Endothelial cell of umbilical vein (primary cell): ENCODE data around the gene PFKFB1. TPM values are rescaled to one million over a fixed set of nuclear protein-coding genes. Genes with fewer than 3 reads are reported as not detected.
A peak's percentile ranks its signal among the peaks of the same experiment; 100 is the strongest.

Experiments used
- BruUV-seq: library from RNA; stranded (reverse); fragments of 400-500 nt; replicated peaks from 2 replicates; lab custom pipeline; 2021; lab: Mats Ljungman, UMichigan
- CTCF ChIA-PET: fragments of 300-600, 350-600 bp; sonication (Branson Sonifier 250); formaldehyde crosslinking; loops from one replicate; lab custom pipeline; 2021; ENCODE audit warnings: antibody characterized with exemption, inconsistent platforms; lab: Charles Lee
- POLR2A ChIA-PET: fragments of 300-600, 350-600 bp; sonication (Branson Sonifier 250); formaldehyde crosslinking; loops from one replicate; lab custom pipeline; 2021; ENCODE audit warnings: antibody characterized with exemption, inconsistent platforms; lab: Charles Lee
- DNase-seq: peaks from one replicate; pipeline ENCODE4 v3.0.0-alpha.2; 2011; ENCODE audit warnings: low read depth, low spot score
- FAIRE-seq: peaks from 2 replicates; lab custom pipeline; 2011; peaks lifted over from hg19 to GRCh38; lab: Jason Lieb, UNC
- H2AFZ ChIP-seq: 2 replicates; pipeline ENCODE4 v1.6.0; 2012; ENCODE audit warnings: low read depth, low read length, control low read depth, inconsistent platforms
- H3K27ac ChIP-seq: 2 replicates; pipeline ENCODE4 v1.5.1; 2011; ENCODE audit warnings: low read depth, mild to moderate bottlenecking, control low read depth, low read length, moderate library complexity; ENCODE audit not compliant: insufficient read depth
- H3K27me3 ChIP-seq, 2 experiments: 2 replicates each; pipeline versions ENCODE4 v1.6.0 to v1.6.1; 2011; ENCODE audit warnings: low read length in 2 of 2, mixed read lengths in 1 of 2; ENCODE audit not compliant: control insufficient read depth in 2 of 2, insufficient read depth in 2 of 2
- H3K36me3 ChIP-seq, 2 experiments: 2 replicates in 1 of 2; 3 replicates in 1 of 2; pipeline ENCODE4 v1.5.1; 2011; ENCODE audit warnings: low read length in 2 of 2, mild to moderate bottlenecking in 1 of 2, moderate library complexity in 1 of 2; ENCODE audit not compliant: control insufficient read depth in 2 of 2, insufficient read depth in 2 of 2; ENCODE audit errors: extremely low read depth in 1 of 2
- H3K4me1 ChIP-seq: 3 replicates; pipeline ENCODE4 v1.5.1; 2011; ENCODE audit warnings: mild to moderate bottlenecking, low read length; ENCODE audit not compliant: control insufficient read depth, insufficient read depth; ENCODE audit errors: extremely low read depth
- H3K4me2 ChIP-seq: 2 replicates; pipeline ENCODE4 v1.6.1; 2011; ENCODE audit warnings: low read length, control low read depth, mixed read lengths; ENCODE audit not compliant: insufficient read depth
- H3K4me3 ChIP-seq, 3 experiments: fragments of 200-600 bp in 1 of 3; sonication (generic), shearing (Covaris generic) in 1 of 3; replicated peaks in 1 of 3; 2 replicates each; pipeline ENCODE4 v1.5.1; 2011 to 2016; ENCODE audit warnings: control low read depth in 3 of 3, low read length in 3 of 3, mild to moderate bottlenecking in 2 of 3, inconsistent platforms in 1 of 3, low read depth in 1 of 3, moderate library complexity in 1 of 3; ENCODE audit not compliant: insufficient read depth in 1 of 3
- H3K79me2 ChIP-seq: 2 replicates; pipeline ENCODE4 v1.6.0; 2012; ENCODE audit warnings: low read length, inconsistent platforms; ENCODE audit not compliant: control insufficient read depth, insufficient read depth
- H3K9ac ChIP-seq: replicated peaks from 2 replicates; pipeline ENCODE3; 2011; ENCODE audit warnings: low read length, control low read depth; ENCODE audit not compliant: insufficient read depth; ENCODE audit errors: extremely low read depth
- H3K9me1 ChIP-seq: replicated peaks from 3 replicates; pipeline ENCODE4 v1.6.0; 2011; ENCODE audit warnings: mild to moderate bottlenecking, low read length; ENCODE audit not compliant: control insufficient read depth, insufficient read depth; ENCODE audit errors: extremely low read depth
- H3K9me3 ChIP-seq: replicated peaks from 2 replicates; pipeline ENCODE4 v1.5.1; 2012; ENCODE audit warnings: low read length, inconsistent platforms; ENCODE audit not compliant: control insufficient read depth, insufficient read depth
- H4K20me1 ChIP-seq: replicated peaks from 2 replicates; pipeline ENCODE3; 2011; ENCODE audit warnings: mild to moderate bottlenecking, low read length; ENCODE audit not compliant: control insufficient read depth, insufficient read depth; ENCODE audit errors: extremely low read depth
- EZH2 ChIP-seq: IDR thresholded peaks from 2 replicates; pipeline ENCODE4 v1.6.1; 2012; ENCODE audit warnings: borderline replicate concordance, low read depth, mild to moderate bottlenecking, moderate library complexity, low read length, inconsistent platforms; ENCODE audit not compliant: severe bottlenecking
- FOS ChIP-seq: IDR thresholded peaks from 2 replicates; pipeline ENCODE4 v1.6.1; 2011; ENCODE audit warnings: mild to moderate bottlenecking, low read length, moderate library complexity, borderline replicate concordance; ENCODE audit not compliant: insufficient read depth
- GATA2 ChIP-seq: IDR thresholded peaks from 2 replicates; pipeline ENCODE4 v1.7.0; 2011; ENCODE audit warnings: low read depth, mild to moderate bottlenecking, moderate library complexity, mixed read lengths, low read length; ENCODE audit not compliant: insufficient read length, insufficient read depth
- JUN ChIP-seq: IDR thresholded peaks from 2 replicates; pipeline ENCODE4 v1.6.1; 2011; ENCODE audit warnings: borderline replicate concordance, low read depth; ENCODE audit not compliant: insufficient read length, insufficient read depth
- MYC ChIP-seq: IDR thresholded peaks from one replicate; pipeline ENCODE4 v1.6.1; 2011; ENCODE audit warnings: mild to moderate bottlenecking, low read depth, low read length
- POLR2AphosphoS5 ChIP-seq: IDR thresholded peaks from 2 replicates; pipeline ENCODE4 v1.6.1; 2012; ENCODE audit warnings: low read depth, mild to moderate bottlenecking, control low read depth, low read length, moderate library complexity; ENCODE audit not compliant: insufficient read depth
- dilution Hi-C: fragments of 300-500 bp; cut with MboI; formaldehyde crosslinking; loops from one replicate; pipeline ENCODE4 v1.15.0; 2019; ENCODE audit warnings: low sequenced_read_pairs; ENCODE audit not compliant: extremely low pct_ligation_motif_present
- intact Hi-C: fragments of 100-400 bp; cut with micrococcal nuclease; formaldehyde crosslinking; loops from one replicate; pipeline ENCODE4 v1.10.0; 2022
- polyA plus RNA-seq, 4 experiments: library from polyadenylated mRNA; depleted of rRNA in 3 of 4; stranded (reverse) in 3 of 4; unstranded in 1 of 4; fragments of >200 nt; gene quantifications; 2 replicates each; pipeline versions ENCODE4 v1.2.1 to v1.2.3, GENCODE V29; 2011 to 2012; ENCODE audit warnings: missing spikeins in 1 of 4
- total RNA-seq: library from RNA; stranded (reverse); gene quantifications from 2 replicates; pipeline ENCODE4 v1.2.3, GENCODE V29; 2021
- TF ChIP-seq, protein P1 (sequence below): IDR thresholded peaks from 2 replicates; pipeline ENCODE4 v1.6.1; 2011; ENCODE audit not compliant: insufficient read depth, insufficient read length
- TF ChIP-seq, protein P2 (sequence below), 2 donors: IDR thresholded peaks; 1 replicate in 1 of 2; 2 replicates in 1 of 2; pipeline ENCODE4 v1.5.1; 2011; ENCODE audit warnings: low read length in 2 of 2, mild to moderate bottlenecking in 2 of 2, moderate library complexity in 2 of 2, control low read depth in 1 of 2, inconsistent platforms in 1 of 2, low read depth in 1 of 2; ENCODE audit not compliant: insufficient read depth in 1 of 2; ENCODE audit errors: extremely low read depth in 1 of 2

The PFKFB1 gene
- total and polyA plus RNA-seq, 2 donors (not counting 3 experiments of a cell fraction or from before 2014, with no cell fraction given), result 0.18 to 0.20 TPM

DNA sequence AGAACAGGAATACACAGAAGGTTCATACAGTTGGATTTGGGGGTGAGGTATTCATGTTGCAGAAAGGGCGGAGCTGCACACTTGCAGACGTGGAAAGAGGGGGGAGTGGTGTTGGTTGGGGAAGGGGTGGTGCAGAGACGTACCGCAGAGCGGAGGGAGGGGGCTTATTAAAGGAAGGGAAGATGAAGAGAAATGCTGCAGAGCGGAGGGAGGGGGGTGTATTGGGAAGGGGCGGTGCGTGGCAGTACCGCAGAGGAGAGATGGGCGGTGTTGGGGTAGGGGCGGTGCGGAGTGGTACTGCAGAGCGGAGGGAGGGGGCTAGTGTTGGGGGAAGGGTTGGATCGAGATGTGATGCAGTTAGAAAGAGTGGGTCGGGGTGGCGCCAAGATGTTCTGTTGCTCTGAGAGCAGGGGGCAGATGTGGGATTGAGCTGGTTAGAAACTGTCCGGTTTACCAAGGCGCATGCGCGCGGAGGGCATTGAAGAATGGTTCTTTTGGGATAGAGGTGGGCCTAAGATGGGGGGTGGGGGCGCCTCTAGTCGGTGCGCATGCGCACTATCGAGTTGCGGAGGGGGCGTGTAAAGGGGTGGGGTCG, 72.5 kb downstream of the PFKFB1 start:
- H2AFZ ChIP-seq, result peak overlapping the region; percentile 96
- no peak for TF ChIP-seq MYC
- no peak for TF ChIP-seq JUN
- H3K4me3 ChIP-seq, result peak overlapping the region; percentile 50 to 62 (median 55)
- CTCF ChIA-PET, result no interaction called here
- H3K79me2 ChIP-seq, result no peaks in the 10 kb centered on the region
- no peak overlapping the region for H3K9ac ChIP-seq
- no peaks in the 10 kb centered on the region for H3K27me3 ChIP-seq
- H3K9me1 ChIP-seq, result no peaks in the 10 kb centered on the region
- dilution Hi-C loops (no loop called here), intact Hi-C loops (loop anchor here (5.0 kb wide), 1 partner anchor 114 kb away; the partner anchor contains the start of gene MAGED2)
- H4K20me1 ChIP-seq, result no peaks in the 10 kb centered on the region
- H3K36me3 ChIP-seq, result no peaks in the 10 kb centered on the region
- DNase-seq (peak; percentile 59), FAIRE-seq (peak; percentile 76)
- H3K4me2 ChIP-seq, result peak overlapping the region; percentile 76
- no TSS peak for BruUV-seq
- peaks cover 3% of the 10 kb centered on the region for H3K4me1 ChIP-seq
- H3K9me3 ChIP-seq, result no peaks in the 10 kb centered on the region
- H3K27ac ChIP-seq, result no peak overlapping the region
- POLR2A ChIA-PET, result interaction anchor here (0.7 kb wide), 1 partner anchor 19 kb away, joined by 5 read pairs; no protein-coding TSS in a partner anchor

DNA sequence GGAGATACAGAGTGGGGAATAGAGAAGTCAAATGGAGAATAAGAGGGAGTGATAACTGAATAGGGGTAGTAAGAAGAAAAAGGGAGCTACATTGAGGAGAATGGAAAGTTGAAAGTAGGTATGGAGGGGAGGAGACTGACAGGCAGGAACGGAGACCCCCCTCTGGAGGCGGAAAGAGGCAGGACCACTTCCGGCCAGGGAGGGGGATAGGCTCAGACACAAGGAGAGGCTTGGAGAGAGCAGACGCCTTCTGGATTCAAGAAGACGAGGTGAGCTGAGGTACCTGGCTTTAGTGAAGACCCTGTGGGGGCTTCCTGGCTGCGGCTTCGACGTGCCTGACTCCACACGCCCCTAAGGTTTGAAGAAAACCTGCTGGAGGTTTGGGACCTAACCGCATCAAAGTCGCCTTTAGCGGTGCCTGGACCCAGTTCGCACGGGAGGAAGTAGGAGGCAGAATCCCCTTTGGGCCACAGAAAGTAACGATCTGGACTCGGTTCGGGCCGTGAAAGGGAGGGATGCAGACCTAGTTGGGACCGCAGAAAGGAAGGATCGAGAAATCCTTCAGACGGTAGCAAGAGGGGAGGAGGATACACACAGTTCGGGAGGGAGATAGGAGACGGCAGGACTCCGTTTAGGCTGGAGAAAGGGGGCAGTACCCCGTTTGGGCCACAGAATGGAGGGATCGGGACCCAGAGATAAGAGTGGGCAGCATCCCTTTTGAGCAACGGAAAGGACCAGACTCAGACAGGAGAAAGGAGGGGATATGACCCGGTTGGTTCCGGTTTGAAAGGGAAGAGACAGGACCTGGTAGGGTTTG, 73.2 kb downstream of the PFKFB1 start, which contains the start of gene TRO:
TRO (plus strand) TSS at position 215 of the 817 bp plus-strand sequence. CDS start 1,423 bp downstream, outside the sequence.
- DNase-seq (no peak), FAIRE-seq (no peak)
- Histone ChIP-seq H3K9me3 (no peaks in the 10 kb centered on the region), H3K4me1 (peaks cover 3% of the 10 kb centered on the region), H3K9ac (no peak within 1 kb of the TSS), H3K9me1 (no peaks in the 10 kb centered on the region), H4K20me1 (no peaks in the 10 kb centered on the region), H2AFZ (peak within 1 kb of the TSS; percentile 96), H3K4me2 (peak within 1 kb of the TSS; percentile 76), H3K27me3 (no peaks in the 10 kb centered on the region), H3K4me3 (peak within 1 kb of the TSS; percentile 50 to 62 (median 55)), H3K36me3 (no peaks in the 10 kb centered on the region), H3K79me2 (no peaks in the 10 kb centered on the region), H3K27ac (no peak within 1 kb of the TSS)
- CTCF ChIA-PET, result no interaction called here
- POLR2A ChIA-PET, result no interaction called here
- intact Hi-C loops (loop anchor here (5.0 kb wide), 1 partner anchor 114 kb away; the partner anchor contains the start of gene MAGED2), dilution Hi-C loops (no loop called here)
- no TSS peak for BruUV-seq
- no peak for TF ChIP-seq MYC
- no peak for TF ChIP-seq FOS
- TF ChIP-seq GATA2, result no peak
- TF ChIP-seq POLR2AphosphoS5, result no peak
- TF ChIP-seq, protein P1, sequence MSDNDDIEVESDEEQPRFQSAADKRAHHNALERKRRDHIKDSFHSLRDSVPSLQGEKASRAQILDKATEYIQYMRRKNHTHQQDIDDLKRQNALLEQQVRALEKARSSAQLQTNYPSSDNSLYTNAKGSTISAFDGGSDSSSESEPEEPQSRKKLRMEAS, result no peak
- no peak for TF ChIP-seq JUN
- no peak for TF ChIP-seq EZH2
- TF ChIP-seq, protein P2, sequence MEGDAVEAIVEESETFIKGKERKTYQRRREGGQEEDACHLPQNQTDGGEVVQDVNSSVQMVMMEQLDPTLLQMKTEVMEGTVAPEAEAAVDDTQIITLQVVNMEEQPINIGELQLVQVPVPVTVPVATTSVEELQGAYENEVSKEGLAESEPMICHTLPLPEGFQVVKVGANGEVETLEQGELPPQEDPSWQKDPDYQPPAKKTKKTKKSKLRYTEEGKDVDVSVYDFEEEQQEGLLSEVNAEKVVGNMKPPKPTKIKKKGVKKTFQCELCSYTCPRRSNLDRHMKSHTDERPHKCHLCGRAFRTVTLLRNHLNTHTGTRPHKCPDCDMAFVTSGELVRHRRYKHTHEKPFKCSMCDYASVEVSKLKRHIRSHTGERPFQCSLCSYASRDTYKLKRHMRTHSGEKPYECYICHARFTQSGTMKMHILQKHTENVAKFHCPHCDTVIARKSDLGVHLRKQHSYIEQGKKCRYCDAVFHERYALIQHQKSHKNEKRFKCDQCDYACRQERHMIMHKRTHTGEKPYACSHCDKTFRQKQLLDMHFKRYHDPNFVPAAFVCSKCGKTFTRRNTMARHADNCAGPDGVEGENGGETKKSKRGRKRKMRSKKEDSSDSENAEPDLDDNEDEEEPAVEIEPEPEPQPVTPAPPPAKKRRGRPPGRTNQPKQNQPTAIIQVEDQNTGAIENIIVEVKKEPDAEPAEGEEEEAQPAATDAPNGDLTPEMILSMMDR (IDR thresholded peaks at IDR 0.05; ENCODE audit: extremely low read depth in 1 of 2, insufficient read depth in 1 of 2, low read depth in 1 of 2, low read length in 2 of 2), result peak in 1 of 2 donors; percentile 9
